EH (cell line): ENCODE results near the gene NEDD8.
A peak's percentile ranks its signal among the peaks of the same experiment; 100 is the strongest.

ENCODE experiments used
- DNase-seq: peaks from one replicate; pipeline ENCODE4 v3.0.0-alpha.2; 2015; ENCODE audit warnings: low read depth

Gene NEDD8

DNA sequence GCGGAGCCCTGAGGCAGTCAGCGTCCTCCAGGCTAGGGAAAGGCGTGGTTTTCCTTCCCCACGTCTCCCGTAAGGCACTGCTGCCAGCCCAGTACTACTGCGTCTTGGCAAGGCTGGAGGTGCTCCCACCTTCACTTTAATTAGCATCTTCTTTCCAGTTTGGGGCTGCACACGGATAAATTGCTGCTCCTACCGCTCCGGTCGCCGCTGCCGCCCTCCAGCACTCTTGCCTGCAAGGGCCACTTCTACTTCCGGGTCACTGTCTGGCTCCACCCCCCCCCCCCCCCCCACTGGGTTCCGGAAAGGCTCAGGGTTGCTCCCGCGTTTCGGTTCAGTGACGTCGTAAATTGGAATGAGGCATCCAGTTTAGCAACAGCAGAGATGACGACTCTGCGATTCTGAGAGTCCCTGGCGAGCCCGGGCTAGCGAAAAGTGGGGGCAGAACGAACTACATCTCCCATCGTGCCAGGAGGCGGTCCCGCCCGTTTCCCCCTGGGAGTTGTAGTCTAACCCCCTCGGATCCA is at the start of gene NEDD8:
NEDD8 (minus strand) TSS at position 247 of the 524 bp plus-strand sequence; CDS start at position 147, 100 bp downstream.
- peak; percentile 98 for DNase-seq

DNA sequence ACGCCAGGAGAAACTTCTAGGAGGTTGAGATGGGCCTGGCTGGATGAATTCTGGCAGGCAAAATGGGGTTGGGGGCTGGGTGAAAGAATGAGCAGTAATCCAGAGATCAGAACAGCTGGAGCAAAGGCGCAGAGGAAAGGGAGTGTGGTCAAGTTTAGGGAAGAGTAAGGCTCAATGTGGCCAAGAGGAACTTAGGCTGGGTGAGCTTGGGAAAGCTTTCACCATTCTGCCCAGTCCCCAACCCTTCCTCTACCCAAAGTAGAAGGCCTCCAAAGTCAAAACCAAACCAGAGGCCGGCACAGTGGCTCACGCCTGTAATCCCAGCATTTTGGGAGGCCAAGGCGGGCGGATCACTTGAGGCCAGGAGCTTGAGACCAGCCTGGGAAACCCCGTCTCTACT is 49.5 kb upstream of the NEDD8 start:
- DNase-seq: no peak

DNA sequence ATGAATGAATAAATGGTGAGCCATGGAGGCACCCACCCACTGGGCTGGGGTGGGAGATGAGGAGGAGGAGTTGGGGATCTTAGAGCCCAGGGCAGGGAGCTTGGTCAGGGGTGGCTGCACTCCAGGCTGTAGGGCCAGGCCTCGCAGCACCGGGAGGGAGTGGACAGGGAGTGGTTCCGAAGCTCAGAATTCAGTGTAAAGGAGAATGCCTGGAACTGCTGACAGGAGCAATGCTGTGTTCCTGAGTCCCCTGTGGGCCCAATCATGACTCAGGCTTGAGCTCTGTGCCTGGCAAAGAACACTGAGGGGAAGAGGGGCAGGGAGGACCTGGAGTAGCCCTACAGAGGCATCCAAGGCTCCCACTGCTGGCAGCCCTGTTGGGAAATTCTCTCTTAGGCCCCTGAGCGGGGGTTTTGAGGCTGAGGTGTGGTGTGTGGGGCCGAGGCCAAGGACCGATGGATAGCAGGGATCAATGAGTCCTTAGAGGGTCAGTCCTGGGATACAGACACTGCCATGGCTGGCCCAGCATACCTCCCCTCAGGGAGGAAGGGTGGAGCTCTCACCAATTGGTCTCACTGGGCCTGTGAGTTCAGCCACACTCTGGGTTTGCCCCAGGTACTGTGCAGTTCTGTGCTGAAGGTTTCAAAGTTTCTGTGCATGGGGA is 48.8 kb upstream of the NEDD8 start:
- no peak for DNase-seq

DNA sequence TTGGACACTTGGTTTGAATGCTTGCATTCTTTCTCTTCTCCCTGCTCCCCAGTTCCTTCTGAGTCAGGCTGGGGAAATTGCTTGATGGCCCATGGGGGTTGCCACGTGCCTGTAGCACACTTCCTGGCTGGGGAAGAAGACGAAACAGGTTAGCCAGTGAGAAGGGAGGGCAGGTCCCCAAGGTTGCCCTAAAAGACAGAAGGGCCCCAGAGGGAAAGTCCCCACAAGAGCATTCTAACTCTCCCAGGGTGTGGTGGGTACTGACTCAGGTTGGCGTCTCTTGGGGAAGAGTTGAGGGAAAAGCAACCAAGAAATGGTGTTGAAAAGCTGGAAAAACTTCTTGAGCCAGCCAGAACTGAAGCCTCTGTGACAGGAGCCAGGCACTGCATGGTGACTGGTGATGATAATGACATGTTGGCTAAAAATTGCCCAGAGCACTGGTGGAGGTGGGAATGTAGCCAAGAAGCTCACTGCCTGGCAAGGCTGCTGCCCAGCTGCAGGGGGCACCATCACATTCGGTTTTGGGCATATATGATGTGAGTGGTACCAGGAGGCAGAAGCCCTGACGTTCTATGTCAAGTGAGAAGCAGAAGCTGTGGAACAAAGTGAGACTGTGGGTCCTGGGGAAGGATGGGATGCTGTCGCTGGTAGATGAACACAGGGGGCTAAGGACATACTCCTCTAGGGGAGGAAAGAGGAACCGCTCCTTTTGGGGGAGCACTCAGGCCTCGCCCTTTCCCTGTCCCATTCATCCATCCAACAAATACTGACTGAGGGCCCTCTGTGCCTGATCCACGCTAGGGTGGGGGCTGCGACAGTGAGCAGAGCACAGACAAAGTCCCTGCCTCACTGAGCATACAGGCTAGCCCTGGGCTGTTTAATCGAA is 47.4 kb upstream of the NEDD8 start:
- peak; percentile 24 for DNase-seq

DNA sequence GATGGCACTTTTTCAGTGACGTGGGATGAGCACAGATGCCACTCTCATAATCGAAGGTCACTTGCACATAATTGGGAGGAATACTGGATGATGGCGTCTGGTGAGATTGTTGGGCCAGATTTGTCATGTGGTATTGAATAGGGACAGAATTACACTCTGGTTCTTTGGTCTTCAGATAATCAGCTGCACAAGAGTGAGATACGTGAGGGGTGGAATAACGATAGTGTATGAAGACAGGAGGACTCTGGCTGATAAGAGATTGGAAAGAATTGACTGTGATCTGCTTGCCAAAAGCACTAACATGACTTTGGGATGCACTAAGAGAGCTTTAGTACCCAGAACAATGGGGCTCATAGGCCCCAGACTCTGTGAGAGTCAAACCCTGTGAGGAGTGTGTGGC is 46.3 kb upstream of the NEDD8 start:
- no peak for DNase-seq

DNA sequence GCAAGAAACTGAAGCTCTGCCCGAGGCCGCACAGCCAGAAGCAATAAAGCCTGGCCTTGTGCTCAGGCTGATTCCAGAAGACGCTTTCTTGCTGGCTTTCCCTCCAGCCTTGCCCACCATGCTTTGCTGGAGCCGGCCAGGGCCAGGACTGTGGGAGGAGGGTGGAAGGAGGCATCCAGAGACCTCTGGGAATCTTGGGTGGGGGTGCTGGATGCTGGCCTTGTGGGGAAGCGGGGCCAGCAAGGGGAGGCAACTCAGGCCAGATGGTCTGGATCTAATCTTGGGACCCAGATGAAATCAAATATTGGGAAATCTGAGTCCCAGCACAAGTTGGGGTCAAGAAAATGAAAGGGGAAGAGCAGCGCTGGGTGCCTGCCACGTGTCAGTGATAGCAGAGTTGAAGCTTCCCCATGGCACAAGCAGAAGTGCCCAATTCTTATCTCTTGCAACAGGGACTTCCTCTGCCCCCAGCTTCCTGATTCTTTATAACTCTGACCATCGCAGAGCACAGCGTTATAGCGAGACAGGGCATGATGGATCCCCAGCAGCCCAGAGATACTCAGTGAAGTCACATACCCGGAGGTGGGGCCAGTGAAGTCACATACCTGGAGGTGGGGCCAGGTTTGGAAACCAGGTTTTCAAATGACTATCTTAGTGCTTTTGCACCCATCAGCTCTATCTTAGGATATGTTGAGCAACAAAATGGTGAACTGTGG is 45.6 kb upstream of the NEDD8 start:
- no peak for DNase-seq

DNA sequence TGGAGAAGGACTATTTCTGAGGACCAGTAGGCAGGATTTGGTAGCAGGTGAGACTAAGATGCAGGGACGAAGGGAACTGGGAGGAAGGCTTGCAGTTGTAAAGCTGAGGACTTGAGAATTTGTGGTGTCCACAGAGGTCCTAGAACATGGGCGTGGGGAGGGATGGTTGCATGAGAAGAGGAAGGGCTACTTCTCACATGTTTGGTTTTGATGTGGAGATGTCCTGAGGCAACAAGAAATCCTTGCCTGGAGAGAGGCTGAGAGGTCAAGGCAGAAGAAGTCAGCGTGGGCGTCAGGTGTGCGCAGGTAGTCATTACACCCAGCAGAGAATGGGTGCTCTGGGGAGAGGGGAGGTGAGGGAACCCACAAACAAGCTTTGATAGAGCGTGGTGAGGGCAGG is 44.9 kb upstream of the NEDD8 start:
- DNase-seq: no peak

DNA sequence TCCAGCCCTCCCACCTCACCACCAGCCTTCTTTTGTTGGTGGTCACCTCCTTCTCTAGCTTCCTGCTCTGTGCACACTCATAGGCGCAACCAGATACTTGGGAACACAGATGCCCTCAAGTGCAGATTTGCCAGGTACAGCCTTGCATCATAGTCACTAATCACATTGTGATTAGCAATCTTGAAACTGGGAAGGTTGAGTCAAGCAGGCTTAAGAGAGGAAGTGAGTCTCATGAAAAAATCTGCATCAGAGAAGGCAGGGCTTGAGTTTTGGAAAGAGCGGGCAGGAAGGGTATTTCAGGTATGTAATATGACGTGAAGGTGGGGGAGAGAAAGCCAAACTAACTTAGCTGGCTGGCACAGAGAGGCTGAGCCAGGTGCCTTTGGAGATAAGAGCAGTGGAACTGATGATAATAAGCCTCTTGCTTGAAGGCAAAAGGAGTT is 42.0 kb upstream of the NEDD8 start:
- DNase-seq: no peak

DNA sequence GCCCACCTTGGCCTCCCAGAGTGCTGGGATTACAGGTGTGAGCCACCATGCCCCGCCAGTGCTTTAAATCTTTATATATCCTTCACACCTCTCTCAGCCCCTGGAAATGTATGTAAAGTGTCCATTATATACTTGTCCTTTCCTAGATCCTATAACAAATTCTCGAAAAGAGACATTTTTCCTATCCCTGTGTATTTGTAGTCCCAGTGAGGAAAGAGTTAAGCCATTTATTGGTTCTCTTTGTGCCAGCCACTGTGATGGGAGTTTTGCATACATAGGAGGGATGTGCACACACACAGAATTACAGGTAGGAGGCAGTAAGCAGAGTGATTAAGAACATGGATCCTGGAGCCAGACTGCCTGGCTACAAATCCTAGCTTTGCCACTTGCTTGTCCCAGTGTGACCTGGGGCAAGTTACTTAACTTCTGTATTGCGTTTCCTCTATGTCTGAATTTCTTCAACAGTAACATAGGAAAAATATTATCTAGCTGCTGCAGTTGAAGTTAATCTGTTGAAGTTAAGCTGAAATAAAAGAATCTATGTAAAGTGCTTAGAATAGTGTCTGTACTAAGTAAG is 41.3 kb upstream of the NEDD8 start:
- no peak for DNase-seq

DNA sequence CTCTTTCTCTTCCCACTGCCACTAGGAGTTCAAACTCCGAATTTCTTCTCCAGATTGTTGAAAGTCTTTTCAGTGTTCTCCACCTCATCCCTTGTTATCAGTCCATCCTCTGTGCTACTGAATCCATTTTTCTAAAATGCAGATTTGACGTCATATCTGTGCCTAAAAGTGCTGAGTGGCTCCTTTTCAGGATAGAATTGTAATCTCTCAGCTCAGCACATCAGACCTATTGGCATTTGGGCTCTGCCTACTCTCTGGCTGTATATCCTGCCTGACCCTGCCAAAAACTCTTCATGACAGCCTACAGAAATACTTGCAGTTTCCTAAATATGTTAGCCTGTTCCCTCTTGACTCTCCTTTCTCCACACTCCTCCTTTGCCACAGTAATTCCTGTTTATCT is 40.3 kb upstream of the NEDD8 start:
- DNase-seq: no peak

DNA sequence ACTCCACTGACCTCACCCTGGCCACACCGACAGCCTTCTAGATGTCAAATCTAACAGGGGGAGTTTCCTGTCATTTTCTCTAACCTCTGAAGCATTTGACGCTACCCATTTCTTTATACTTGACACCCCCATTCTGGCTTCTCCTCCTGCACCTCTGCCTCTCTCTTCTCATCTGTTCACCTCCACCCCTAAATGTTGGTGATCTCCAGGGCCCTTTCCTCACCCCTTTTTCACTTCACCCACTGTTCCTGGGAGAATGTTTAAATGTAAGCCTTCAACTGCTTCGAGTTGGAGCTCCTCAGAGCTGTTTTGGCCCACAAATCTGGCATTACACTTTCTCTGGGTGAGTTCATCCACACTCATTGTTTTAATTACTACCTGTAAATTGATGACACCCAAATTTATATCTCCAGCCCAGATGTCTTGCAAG is 39.7 kb upstream of the NEDD8 start:
- no peak for DNase-seq

DNA sequence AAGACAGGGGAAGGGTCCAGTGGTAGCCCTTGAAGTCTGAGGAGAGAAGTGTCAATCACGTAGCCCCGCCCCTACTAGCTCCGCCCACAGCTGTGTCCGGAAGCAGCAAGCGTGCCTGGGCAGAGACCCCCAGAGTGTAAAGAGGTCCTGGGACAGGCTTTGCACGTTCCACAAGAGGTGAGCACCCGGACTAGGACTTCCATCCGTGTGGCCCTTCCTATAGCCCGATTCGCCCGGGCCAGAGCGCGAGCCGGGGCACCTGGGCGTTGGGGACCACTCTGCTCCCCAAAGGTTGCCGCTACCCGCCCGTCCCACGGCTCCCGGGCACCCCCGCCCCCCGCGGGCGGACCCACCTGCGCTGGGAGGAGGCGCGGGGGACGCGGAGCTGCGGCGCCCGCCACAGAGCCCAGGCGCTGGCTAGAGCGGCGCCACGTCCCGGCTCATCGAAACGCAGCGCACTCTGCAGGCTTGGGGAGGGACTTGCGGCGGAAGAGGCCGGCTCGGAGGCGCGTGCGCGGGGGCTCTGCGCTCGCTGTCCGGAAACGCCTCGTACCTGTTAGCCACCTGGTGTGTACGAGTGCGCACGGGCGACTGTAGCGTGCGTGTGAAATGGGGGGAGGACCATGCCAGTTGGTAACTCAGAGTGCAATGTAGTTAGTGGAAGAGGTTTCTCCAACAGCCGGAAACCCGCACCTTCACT is 39.1 kb upstream of the NEDD8 start, which contains the start of gene RABGGTA:
RABGGTA (minus strand) TSS at position 464 of the 700 bp plus-strand sequence. CDS start 482 bp downstream, outside the sequence.
- peak; percentile 82 for DNase-seq

DNA sequence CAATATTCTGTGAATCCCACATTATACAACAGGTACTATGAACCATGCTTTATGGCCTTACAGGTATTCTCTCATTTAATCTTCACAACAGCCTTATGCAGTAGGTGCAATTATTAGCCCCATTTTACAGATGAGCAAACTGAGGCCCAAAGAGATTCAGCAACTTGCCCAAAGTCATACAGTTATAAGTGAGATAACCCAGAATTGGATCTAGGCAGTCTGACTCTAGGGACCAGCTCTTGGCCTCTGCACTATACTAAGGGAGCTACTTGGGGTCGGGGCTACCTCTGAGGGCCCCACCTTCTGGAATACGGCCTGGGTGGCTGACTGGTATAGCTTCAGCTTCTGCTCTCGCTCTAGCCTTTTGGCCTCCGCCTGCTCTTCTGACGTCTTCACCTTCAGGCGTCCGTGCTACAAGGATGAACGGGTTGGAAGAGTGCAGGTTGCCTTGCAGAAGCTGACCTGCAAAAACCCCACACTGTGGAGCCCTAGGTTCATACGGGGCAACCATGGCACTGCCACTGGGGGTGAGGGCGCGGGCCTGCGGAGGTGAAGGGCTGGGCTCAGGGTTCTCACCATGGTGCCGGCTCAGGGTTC is 38.5 kb upstream of the NEDD8 start:
- no peak for DNase-seq

DNA sequence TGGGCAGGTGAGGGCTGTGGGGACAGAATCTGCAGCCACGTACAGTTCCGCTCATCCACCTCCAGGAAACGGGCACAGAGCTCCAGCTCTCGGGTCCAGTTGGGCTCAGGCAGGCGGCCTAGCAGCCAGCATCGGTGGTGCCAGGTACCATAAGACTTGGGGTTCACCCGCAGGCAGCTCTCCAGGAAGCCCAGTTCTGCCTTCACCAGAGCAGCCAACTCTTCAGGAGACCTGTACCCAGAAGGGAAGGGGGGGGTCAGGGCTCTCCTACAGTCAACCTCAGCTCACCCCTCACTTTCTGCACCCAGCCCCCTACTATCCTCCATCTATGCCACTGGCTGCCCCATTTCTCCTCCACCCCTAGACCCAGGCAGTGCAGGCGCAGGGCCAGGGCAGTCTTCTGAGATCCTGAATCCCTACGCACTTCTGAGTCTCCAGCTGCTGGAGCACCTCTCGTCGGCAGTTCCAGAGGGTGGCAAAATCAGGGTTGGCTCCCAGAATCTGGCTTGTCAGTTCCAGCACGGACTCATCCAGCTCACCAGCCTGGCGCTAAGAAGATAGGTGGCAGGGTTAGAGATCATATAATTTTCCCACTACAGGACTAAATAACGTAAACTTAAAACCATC is 37.9 kb upstream of the NEDD8 start:
- DNase-seq: no peak

DNA sequence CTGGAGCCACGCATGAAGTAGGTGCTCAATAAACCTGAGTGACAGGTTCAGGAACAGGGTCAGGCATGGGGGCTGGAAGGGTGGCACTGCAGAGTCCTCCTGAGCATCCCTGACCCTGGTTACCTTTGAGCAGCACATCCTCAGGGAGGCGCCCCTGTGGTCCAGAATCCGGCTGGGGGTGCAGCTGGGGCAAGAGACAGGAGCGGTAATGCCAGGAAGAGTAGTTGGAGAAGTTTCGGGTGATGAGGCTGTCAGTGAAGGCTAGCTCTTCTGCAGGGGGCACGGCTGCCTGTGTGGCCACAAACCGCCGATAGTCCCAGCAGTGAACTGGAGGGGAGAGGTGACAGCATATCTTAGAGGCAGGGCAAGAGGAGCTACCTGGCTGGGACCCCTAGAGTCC is 37.2 kb upstream of the NEDD8 start:
- DNase-seq: no peak

DNA sequence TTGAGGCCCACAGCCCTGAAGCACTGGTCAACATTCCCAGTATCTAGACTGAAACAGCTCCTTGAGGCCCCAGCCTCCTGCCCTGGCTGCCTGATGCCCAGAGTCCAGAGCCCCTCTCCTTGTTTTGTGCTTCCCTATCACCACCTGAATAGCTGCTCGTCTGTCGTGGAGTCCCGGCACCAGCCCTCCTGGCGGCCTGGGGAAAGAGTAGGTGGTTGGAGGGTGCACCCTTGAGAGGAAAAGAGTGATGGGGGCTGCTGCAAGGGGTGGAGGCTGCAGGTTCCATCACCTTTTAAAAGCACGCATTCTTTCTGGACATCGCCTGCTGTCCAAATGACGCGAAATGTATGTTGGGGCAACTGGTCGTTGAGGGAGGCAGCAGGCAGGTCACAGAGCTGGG is 36.1 kb upstream of the NEDD8 start:
- DNase-seq: no peak

DNA sequence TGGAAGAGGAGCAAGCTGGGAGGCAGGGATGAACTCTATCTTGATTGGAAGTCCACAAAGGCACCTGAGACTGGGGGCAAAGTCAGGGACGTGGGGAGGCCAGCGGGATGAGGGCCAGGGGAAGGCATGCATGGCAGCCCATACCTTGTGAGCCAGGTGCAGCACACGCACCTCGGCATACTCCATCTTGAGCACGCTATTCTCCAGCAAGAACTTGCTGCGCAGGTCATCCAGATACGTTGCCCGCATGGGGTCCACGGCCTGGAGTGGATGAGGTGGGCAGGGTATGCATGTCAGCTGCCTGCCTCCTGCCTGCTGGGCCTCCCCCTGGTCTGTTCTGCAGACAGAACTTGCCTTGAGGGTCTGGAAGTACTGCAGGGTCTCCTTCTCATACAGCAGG is 35.3 kb upstream of the NEDD8 start:
- no peak for DNase-seq

DNA sequence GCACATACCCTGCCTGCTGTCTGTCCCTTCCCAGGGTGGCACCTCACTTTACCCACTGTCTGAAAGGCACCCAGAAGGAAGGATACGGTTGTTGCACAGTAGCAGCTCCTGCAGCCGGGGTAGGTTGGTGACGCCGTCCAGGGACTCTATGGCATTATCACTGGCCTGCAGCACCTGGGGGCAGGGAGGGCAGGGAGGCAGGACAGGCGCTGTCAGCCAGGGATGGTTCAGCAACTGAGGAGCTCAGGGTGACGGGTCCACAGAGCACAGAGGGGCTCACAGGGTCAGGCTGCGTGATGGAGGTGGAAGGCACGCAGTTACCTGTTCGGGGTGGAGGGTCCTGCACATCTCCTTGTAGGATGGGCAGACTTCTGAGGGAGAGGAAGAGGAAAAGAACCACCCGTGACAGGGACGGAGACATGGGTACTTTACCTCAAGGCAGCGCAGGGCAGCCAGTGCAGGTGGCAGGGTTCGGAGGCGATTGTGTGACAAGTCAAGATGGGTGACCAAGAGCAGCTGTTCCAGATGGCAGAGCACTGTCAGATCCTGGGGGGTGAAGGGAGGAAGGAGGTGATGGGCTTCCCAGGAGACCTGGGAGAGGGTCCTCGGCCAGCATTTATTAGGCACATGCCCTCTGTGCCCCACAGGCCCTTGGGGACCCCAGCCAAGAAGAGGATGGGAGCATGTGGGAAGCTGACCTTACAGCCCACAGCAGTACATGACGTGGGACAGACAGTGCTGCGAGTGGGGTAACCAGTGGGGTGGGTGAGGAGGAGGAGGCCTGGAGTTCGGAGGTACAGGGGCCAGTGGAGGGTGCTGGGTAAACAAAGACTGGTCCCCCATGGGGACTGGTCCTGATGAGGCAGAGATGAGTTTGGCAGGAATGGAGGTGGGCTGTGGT is 34.4 kb upstream of the NEDD8 start:
- no peak for DNase-seq

DNA sequence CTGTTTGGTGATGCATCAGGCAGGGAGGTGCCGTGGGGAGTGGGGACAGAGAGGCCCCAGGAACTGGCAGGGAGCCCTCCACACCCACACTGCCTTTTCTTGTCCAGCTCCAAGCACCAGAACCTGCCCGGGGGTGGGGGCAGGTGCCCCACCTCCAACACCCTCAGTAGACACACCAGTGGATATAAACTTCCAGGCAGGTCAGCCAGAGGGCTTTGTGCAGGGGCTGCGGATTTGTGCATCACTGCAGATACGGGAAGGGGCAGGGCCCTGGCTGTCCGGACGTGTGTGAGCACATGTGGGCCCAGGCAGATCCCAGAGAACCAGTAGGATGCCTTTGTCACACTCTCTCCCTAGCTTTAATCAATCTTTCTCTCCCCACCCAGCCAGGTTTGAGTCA is 32.1 kb upstream of the NEDD8 start:
- no peak for DNase-seq
